GM12875 (cell line): ENCODE results near the gene POU2AF1.

Experiments used
- H3K4me3 ChIP-seq: one replicate; pipeline ENCODE4 v1.5.1; 2011; ENCODE audit warnings: low read depth, low read length, control low read depth
- TF ChIP-seq, protein P1 (sequence below): IDR thresholded peaks from 2 replicates; pipeline ENCODE4 v1.5.1; 2011; ENCODE audit warnings: low read depth, mild to moderate bottlenecking, control low read depth, inconsistent platforms, low read length, moderate library complexity, borderline replicate concordance; ENCODE audit not compliant: insufficient read depth

Gene POU2AF1

DNA sequence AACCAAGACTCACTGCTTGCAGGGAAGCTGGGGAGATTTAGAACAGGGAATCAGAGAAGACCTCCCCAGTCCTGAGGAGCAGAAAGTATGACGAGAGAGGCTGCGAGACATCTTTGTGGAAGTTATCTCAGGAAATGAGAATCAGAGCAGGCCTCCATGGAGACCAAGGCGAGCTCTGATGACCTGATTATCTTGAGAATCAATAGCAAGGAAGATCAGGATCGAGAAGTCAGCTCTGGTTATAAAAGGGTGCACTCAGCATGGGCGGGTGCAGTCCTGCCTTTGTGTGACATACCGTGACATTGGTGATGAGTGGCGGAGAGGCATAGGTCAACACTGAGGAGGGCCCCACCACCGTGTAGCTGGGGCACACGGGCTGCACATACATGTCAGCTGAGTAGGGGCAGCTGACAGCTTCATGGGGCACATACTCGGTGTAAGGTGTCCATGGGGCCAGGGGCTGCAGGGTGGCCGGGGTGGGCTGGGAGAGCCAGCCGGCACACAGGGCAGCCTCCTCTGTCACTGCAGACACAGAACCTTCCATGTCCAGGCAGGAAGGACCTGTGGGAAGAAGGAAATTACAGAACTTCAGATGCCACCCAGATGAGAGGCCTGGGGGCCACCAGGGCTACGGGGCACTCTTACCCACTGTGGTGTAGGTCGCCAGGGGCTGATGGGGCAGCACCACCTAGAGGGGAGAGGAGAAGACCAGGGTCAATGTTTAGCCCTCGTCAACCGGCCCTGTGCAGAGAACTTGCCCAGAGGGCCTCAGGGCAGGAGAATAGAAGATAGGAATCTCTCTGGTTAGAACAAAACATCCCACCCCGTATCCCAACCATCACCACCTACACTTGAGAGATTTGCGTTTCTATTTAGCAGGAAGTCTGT is 21.7 kb downstream of the POU2AF1 start:
- TF ChIP-seq, protein P1, sequence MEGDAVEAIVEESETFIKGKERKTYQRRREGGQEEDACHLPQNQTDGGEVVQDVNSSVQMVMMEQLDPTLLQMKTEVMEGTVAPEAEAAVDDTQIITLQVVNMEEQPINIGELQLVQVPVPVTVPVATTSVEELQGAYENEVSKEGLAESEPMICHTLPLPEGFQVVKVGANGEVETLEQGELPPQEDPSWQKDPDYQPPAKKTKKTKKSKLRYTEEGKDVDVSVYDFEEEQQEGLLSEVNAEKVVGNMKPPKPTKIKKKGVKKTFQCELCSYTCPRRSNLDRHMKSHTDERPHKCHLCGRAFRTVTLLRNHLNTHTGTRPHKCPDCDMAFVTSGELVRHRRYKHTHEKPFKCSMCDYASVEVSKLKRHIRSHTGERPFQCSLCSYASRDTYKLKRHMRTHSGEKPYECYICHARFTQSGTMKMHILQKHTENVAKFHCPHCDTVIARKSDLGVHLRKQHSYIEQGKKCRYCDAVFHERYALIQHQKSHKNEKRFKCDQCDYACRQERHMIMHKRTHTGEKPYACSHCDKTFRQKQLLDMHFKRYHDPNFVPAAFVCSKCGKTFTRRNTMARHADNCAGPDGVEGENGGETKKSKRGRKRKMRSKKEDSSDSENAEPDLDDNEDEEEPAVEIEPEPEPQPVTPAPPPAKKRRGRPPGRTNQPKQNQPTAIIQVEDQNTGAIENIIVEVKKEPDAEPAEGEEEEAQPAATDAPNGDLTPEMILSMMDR = no peak

DNA sequence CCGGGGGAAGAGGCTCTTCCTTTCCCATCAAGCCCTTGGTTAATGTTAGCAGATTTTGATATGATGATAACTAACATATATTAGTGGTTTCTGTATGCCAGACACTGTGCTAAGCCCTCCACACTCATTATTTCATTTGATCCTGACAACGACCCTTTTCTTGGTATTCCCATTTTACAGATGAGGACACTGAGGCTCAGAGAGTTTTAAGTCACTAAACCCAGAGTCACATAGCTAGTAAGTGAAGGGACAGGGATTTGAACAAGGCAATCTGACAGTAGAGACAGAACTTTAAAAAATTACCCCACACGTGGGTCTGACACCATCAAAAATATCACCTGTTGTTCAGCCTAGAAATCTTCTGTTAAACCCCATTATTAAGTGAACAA is 22.4 kb downstream of the POU2AF1 start:
- TF ChIP-seq, protein P1 = no peak
- H3K4me3 ChIP-seq = no peak overlapping the region

More for the DNA sequence above, 21.7 kb downstream of the POU2AF1 start:
- H3K4me3 ChIP-seq = no peak overlapping the region

DNA sequence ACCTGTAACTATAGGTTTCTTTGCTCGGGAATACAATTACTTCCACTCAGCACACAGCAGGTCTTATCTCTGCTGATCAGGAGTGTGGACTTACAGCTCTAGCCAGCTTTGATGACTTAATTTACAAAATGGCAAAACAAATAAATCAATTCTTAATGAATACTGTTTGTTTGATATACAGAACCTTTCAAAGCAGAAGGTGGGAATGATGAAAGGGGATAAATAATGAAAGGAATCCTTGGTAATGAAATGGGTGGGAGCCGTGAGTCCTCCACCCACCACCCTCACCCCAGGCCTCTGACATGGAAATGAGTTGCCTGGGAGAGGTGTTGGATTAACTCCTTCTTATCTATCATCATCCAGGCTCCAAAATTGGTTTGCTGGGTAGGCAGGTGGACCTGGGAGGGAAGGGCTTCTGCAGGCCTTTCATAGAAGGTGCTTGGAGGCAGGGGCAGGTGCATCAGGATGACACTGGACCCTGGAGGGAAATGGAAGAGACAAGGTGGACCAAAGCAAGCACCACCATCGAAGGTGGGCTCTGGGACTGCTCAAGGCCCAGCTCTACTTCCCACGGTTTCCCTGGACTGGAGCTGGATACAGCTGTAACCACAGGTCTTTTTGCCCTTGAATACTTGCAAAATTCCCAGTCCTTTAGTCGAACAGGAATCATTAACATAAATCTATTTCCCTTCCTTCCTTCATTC is 23.0 kb downstream of the POU2AF1 start:
- H3K4me3 ChIP-seq = no peak overlapping the region
- TF ChIP-seq, protein P1 = no peak

DNA sequence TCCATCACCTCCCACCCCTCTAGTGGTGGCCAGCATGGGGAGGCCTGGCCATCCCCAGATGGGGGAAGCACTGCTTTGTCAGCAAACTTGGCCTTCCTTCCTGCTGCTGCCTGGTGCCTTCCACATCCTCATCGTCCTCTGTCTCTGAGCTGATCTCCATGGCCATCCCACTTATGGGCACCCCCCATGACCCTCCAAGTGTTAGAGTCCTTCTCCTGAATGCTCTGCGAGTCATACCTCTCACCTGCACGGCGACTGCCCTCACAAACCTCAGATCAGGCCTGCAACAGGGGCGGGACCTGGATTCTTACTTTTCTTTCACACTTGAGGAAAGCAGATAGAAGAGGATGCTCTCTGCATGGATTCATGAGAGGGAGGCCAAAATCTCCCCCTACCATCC is 24.0 kb downstream of the POU2AF1 start:
- no peak overlapping the region for H3K4me3 ChIP-seq
- TF ChIP-seq, protein P1 = no peak

DNA sequence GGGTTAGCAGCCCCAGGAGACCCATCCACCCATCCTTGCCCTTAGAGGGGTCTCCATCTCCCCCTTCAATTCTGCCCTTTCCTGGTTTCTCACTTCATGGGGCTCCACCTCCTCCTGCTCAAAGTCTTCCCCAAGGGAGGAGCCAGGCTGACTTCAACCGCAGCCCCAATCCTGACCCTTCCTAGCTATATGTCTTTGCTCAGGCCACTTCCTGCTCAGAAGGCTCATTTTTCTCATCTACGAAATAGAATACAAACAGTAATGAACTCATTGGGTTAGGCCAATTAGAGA is 24.5 kb downstream of the POU2AF1 start:
- TF ChIP-seq, protein P1 = no peak

DNA sequence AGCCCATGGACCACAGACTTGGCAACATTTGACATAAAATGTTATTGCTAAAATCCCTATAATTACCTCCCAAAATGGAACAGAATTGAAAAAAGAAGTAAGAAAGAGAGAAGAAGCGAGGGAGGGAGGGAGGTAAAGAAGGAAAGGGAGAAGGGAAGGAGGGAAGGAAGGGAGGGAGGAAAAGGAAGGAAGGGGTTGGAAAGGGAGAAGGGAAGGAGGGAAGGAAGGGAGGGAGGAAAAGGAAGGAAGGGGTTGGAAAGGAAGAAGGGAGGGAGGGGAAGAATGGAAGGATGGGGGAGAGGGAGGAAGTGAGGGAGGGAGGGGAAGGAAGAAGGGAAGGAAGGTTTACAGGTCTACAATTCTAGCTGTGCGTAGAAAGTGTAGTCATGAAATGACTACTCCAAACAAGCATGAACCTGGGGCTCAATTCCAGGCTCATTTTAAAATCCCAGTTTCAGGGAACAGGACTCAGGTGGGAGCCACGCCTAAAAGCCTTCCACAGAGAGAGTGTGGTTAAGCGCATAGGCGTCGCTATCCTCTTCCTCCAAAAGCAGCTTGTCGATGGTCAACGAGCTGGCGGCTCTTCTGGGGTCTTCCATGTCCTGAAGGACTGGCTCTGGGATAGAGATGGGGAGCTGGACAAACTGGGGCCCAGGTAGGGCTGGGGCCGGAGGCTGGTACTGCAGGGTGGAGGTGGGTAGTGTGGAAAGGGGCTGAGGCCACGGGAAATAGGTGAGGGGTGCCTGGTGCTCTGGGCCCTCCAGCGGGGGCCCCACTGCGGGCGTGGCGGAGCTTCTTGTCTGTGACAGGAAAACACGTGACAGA is 25.1 kb downstream of the POU2AF1 start:
- TF ChIP-seq, protein P1 = no peak
- no peak overlapping the region for H3K4me3 ChIP-seq

More for the DNA sequence above, 24.5 kb downstream of the POU2AF1 start:
- no peak overlapping the region for H3K4me3 ChIP-seq
